CD4-positive, alpha-beta T cell treated with Interleukin-10 for 1 hour (primary cell): ENCODE measurements around the gene KATNAL2.
A peak's percentile ranks its signal among the peaks of the same experiment; 100 is the strongest.

Experiments
- DNase-seq: peaks from one replicate; pipeline ENCODE4 v3.0.0-alpha.2; 2020

KATNAL2 gene

GRCh38 chr18:47120428-47120827 is 203.0 kb downstream of the KATNAL2 start:
- no peak for DNase-seq

- no peak for DNase-seq
These were observed 203.7 kb downstream of the KATNAL2 start for GRCh38 chr18:47121146-47121545.

DNA sequence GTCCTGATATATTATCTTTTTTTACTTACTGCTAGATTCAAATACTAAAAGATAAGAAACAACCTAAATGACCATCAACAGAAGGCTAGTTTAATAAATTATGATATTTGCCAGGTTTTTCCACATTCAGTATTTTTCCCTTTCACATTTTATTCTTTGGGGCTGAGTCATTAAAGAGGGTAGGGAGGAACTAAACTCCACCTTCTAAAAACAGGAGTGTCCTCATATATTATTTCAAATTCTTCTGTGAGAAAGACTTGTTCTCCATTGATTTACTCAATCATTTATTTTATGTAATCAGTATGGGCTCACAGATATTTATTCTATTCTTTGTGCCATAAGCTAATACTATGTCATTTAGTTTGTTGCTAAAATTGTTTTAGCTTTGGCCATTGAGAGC is 223.9 kb downstream of the KATNAL2 start:
- no peak for DNase-seq

- no peak for DNase-seq
These were observed 225.8 kb downstream of the KATNAL2 start for GRCh38 chr18:47143153-47143552.

GRCh38 chr18:47143899-47144485 is 226.6 kb downstream of the KATNAL2 start:
- DNase-seq, result no peak

- DNase-seq, result no peak
These were observed 228.8 kb downstream of the KATNAL2 start for GRCh38 chr18:47146206-47146605.

- DNase-seq, result no peak
These were observed 232.1 kb downstream of the KATNAL2 start for GRCh38 chr18:47149457-47150028.

DNA sequence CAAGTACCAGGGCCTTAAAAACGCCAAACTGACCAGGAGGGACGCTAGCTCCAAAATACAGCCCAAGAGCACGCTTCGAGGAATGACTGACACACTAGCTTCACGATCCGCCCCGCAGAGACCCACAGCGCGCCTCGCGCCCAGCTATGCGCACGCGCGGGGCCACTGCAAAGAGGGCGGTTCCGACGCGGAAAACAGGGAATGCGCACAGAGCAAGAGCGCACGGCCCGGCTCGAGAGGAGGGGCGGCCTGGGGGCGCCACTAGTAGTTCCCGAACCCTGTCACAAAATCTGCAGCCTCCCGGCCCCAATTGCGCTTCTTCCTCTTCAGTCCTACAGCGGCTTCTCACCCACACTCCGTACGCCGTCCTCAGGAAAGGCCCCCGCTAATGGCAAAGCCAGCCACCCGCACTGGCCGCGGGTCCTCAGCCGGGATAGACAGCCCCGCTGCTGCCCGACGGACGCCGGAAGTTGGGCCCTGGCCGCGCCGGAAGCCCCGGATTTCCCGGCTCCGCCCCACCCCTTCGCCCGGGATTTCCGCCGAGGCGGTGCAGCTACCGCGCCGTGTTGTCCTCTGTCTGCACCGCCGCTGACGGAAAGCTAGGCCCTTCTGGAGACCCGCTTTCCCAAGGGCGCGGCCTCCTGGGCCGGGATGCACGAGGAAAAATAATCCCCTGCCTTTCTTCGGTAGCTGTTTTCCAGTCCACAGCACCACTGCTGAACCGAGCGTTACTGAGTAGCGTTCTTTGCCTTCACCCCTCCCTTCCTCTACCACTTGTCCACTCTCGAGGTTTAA is 232.8 kb downstream of the KATNAL2 start, which contains the start of gene HDHD2:
Gene HDHD2 (minus strand): TSS at position 472 of the 795 bp plus-strand sequence. CDS start 14,061 bp downstream, outside the sequence.
- DNase-seq, result peak; percentile 75

DNA sequence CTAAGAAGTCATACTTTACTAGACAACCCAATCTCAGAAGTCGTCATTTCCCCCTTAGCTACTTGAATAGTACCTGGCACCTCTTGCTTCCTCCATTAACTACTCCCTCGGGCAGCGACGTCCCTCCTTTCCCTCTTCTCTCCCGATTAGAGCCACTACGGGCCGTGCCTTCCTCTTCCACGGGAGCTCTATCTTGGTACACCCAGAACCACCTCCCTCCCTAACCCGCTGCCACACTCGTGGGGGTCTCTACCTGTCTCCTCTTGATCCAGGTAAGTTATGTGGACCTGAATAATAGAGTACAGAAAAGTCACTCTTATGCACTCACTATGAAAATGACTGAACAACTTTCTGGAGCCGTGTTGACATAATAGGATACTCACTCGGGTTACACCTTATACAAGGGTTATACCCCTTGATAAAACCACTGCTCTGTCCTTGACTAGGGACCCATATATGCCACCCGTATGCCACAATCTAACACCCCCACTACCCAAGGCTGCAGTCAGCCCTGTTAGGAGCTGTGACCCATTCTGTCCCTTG is 233.5 kb downstream of the KATNAL2 start:
- no peak for DNase-seq

- no peak for DNase-seq
These were observed 234.0 kb downstream of the KATNAL2 start for GRCh38 chr18:47151439-47151838.
